Measurements from ENCODE around the gene SMIM43. TPM values are rescaled to one million over a fixed set of nuclear protein-coding genes. Genes with fewer than 3 reads are reported as not detected.
A peak's percentile ranks its signal among the peaks of the same experiment; 100 is the strongest.

The SMIM43 gene
- total and polyA plus RNA-seq, 9 of the 15 experiments (the other 6 are each of a cell fraction or from before 2014, with no cell fraction given): not detected

DNA sequence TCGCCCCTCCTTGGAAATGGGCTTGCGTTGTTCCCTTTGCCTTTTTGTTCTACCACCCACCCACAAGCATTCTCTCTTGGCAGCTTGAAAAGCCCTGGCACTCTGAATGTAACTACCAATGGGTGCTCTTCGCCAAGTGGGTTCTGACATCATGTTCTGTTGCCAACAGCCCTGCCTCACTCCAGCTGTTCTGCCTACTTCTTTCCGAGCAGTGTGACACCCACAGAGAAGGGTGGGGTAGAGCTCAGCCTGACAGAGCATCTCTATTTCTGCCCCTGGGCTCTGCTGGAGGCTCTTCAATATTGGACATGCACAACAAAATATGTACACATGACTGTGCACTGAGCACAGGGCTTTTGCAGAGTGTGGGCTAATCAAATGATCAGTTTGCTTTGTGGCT lies 20.5 kb upstream of the SMIM43 start:
- no TSS peak for BruUV-seq (replicated peaks)
- intact Hi-C loops (cut with micrococcal nuclease) (no loop called here), in situ Hi-C loops (cut with MboI) (no loop called here)
- Histone ChIP-seq H3K9me1 (ENCODE audit: control insufficient read depth, insufficient read depth, low read length) (no peaks in the 10 kb centered on the region), H3K36me3 (ENCODE audit: control insufficient read depth, insufficient read depth, low read length) (no peaks in the 10 kb centered on the region), H3K4me2 (ENCODE audit: insufficient read depth, low read length) (no peak overlapping the region; the same call in 1 of the 2 replicates), H3K4me3 (no peak overlapping the region), H3K4me1 (replicated peaks in 1 of 2; ENCODE audit: control insufficient read depth in 2 of 2, insufficient read depth in 2 of 2, low read length in 2 of 2) (peaks cover 0 to 6% of the 10 kb centered on the region in 2 experiments; a peak in 3 of 5 replicates), H3K27me3 (ENCODE audit: control insufficient read depth in 2 of 2, insufficient read depth in 2 of 2, low read length in 2 of 2) (no peaks in the 10 kb centered on the region), H3K9ac (ENCODE audit: insufficient read depth in 1 of 2, low read depth in 2 of 2, low read length in 2 of 2) (no peak overlapping the region), H2AFZ (ENCODE audit: low read depth, low read length) (no peak overlapping the region), H3K27ac (ENCODE audit: extremely low read depth, low read depth, low read length) (no peak overlapping the region), H3K9me3 (replicated peaks; ENCODE audit: control insufficient read depth, insufficient read depth, low read depth, low read length) (no peaks in the 10 kb centered on the region), H4K20me1 (replicated peaks; ENCODE audit: control insufficient read depth, insufficient read depth, low read length) (no peaks in the 10 kb centered on the region), H3K79me2 (ENCODE audit: control insufficient read depth, insufficient read depth, low read length) (no peaks in the 10 kb centered on the region)
- ChIA-PET CTCF (ENCODE audit: low intra/inter-chr PET ratio) (no interaction called here), POLR2A (interaction anchor here (0.6 kb wide), 1 partner anchor 249 kb away, joined by 3 read pairs; no protein-coding TSS in a partner anchor)
- 9% methylated on average over 4 of the region's 4 CpGs for WGBS (ENCODE audit: insufficient coverage, low coverage, missing lambda C conversion rate)
- FAIRE-seq (no peak), ATAC-seq (peak; percentile 28; the same call in 1 of the 3 replicates), DNase-seq (ENCODE audit: extremely low read depth in 1 of 4, low spot score in 3 of 4) (no peak)
- TF ChIP-seq, protein P1, sequence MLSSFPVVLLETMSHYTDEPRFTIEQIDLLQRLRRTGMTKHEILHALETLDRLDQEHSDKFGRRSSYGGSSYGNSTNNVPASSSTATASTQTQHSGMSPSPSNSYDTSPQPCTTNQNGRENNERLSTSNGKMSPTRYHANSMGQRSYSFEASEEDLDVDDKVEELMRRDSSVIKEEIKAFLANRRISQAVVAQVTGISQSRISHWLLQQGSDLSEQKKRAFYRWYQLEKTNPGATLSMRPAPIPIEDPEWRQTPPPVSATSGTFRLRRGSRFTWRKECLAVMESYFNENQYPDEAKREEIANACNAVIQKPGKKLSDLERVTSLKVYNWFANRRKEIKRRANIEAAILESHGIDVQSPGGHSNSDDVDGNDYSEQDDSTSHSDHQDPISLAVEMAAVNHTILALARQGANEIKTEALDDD (IDR thresholded peaks at IDR 0.05): no peak
- no peak for TF ChIP-seq ZC3H11A (IDR thresholded peaks at IDR 0.05; ENCODE audit: low read depth, low read length)
- TF ChIP-seq IRF2 (CRISPR knock-in tag; IDR thresholded peaks at IDR 0.05): no peak
- no peak for TF ChIP-seq ZFPM2 (CRISPR knock-in tag; IDR thresholded peaks at IDR 0.05)
- no peak for TF ChIP-seq GABPA (tag; conservative IDR thresholded peaks at IDR 0.05; ENCODE audit: low read depth)
- TF ChIP-seq RNF219 (CRISPR knock-in tag; IDR thresholded peaks at IDR 0.05): no peak
- no peak for TF ChIP-seq TAF15 (IDR thresholded peaks at IDR 0.05; ENCODE audit: low read depth, low read length)
- no peak for TF ChIP-seq NR4A1 (CRISPR knock-in tag; IDR thresholded peaks at IDR 0.05)
- no peak for TF ChIP-seq NR4A1 (tag; IDR thresholded peaks at IDR 0.05)
- TF ChIP-seq ZNF232 (CRISPR knock-in tag; IDR thresholded peaks at IDR 0.05): no peak
- TF ChIP-seq, protein P2, sequence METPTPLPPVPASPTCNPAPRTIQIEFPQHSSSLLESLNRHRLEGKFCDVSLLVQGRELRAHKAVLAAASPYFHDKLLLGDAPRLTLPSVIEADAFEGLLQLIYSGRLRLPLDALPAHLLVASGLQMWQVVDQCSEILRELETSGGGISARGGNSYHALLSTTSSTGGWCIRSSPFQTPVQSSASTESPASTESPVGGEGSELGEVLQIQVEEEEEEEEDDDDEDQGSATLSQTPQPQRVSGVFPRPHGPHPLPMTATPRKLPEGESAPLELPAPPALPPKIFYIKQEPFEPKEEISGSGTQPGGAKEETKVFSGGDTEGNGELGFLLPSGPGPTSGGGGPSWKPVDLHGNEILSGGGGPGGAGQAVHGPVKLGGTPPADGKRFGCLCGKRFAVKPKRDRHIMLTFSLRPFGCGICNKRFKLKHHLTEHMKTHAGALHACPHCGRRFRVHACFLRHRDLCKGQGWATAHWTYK (CRISPR knock-in tag; IDR thresholded peaks at IDR 0.05): no peak
- no peak for TF ChIP-seq TSC22D4 (tag; IDR thresholded peaks at IDR 0.05)
- no peak for TF ChIP-seq DEAF1 (CRISPR knock-in tag; IDR thresholded peaks at IDR 0.05)
- TF ChIP-seq BCOR (IDR thresholded peaks at IDR 0.05): no peak
- no peak for TF ChIP-seq POLR3G (IDR thresholded peaks at IDR 0.05; ENCODE audit: extremely low read depth, insufficient read length, insufficient replicate concordance)
- TF ChIP-seq RCOR1 (IDR thresholded peaks at IDR 0.05; ENCODE audit: borderline replicate concordance in 1 of 2, low read depth in 2 of 2, low read length in 2 of 2): no peak
